Mucosa of descending colon (tissue), 3 donors: ENCODE results near the gene SLC26A1. TPM values are rescaled to one million over a fixed set of nuclear protein-coding genes. Genes with fewer than 3 reads are reported as not detected.

Source experiments
- ATAC-seq: fragments of 200-7000 bp; cut with Tn5 transposase; one replicate; pipeline ENCODE4 v1.9.1; 2020; ENCODE audit warnings: mild to moderate bottlenecking, moderate library complexity
- DNase-seq, 3 donors: peaks; one replicate each; pipeline ENCODE4 v3.0.0-alpha.2; 2020
- H3K36me3 ChIP-seq: fragments of 200-600 bp; one replicate; pipeline ENCODE4 v1.8.0; 2021; ENCODE audit warnings: low read depth, mild to moderate bottlenecking
- H3K4me1 ChIP-seq: fragments of 200-600 bp; one replicate; pipeline ENCODE4 v1.8.0; 2021; ENCODE audit warnings: low read depth, mild to moderate bottlenecking
- H3K4me3 ChIP-seq: fragments of 200-600 bp; one replicate; pipeline ENCODE4 v1.8.0; 2021; ENCODE audit warnings: mild to moderate bottlenecking
- H3K9me3 ChIP-seq: fragments of 200-600 bp; one replicate; pipeline ENCODE4 v1.8.0; 2021; ENCODE audit warnings: mild to moderate bottlenecking
- intact Hi-C, 2 donors: fragments of 100-400 bp; cut with DNase I in 1 of 2; cut with micrococcal nuclease in 1 of 2; formaldehyde crosslinking; loops; one replicate each; pipeline versions ENCODE4 v1.11.0 to v1.11.1; 2022; cut with DNase I, micrococcal nuclease
- total RNA-seq, 3 donors: library from RNA; stranded (reverse); fragmentation: NEBNext Ultra II Directional in 2 of 3; extraction: Animal tissue kit (Norgen Biotek cat#: 25700) in 2 of 3; gene quantifications; one replicate each; pipeline versions ENCODE4 v1.2.1 to v1.2.4, GENCODE V29; 2021 to 2023
- TF ChIP-seq, protein P1 (sequence below): fragments of 200-600 bp; IDR thresholded peaks from one replicate; pipeline ENCODE4 v1.8.0; 2022; ENCODE audit warnings: antibody characterized with exemption, mild to moderate bottlenecking
- donor health status: DM: no; HTN: no; CAD: no; lungs with moderate emphysema.
- donor health status: DM: no; HTN: no; CAD: no.
- donor health status: DM: no; HTN: yes; CAD: no.

SLC26A1 gene
- total RNA-seq, 3 donors from 2014 or later = 0.85 to 2.8 (median 1.9) TPM

GRCh38 chr4:987624-988513 is 5.3 kb downstream of the SLC26A1 start:
- ATAC-seq = peak; percentile 0
- H3K4me1 ChIP-seq = peaks cover 28% of the 10 kb centered on the region
- H3K4me3 ChIP-seq = no peak overlapping the region
- no peaks in the 10 kb centered on the region for H3K9me3 ChIP-seq
- DNase-seq = peak in 1 of 3 donors; percentile 67
- H3K36me3 ChIP-seq = no peaks in the 10 kb centered on the region
- TF ChIP-seq, protein P1, sequence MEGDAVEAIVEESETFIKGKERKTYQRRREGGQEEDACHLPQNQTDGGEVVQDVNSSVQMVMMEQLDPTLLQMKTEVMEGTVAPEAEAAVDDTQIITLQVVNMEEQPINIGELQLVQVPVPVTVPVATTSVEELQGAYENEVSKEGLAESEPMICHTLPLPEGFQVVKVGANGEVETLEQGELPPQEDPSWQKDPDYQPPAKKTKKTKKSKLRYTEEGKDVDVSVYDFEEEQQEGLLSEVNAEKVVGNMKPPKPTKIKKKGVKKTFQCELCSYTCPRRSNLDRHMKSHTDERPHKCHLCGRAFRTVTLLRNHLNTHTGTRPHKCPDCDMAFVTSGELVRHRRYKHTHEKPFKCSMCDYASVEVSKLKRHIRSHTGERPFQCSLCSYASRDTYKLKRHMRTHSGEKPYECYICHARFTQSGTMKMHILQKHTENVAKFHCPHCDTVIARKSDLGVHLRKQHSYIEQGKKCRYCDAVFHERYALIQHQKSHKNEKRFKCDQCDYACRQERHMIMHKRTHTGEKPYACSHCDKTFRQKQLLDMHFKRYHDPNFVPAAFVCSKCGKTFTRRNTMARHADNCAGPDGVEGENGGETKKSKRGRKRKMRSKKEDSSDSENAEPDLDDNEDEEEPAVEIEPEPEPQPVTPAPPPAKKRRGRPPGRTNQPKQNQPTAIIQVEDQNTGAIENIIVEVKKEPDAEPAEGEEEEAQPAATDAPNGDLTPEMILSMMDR = no peak
- intact Hi-C loops = no loop called here

DNA sequence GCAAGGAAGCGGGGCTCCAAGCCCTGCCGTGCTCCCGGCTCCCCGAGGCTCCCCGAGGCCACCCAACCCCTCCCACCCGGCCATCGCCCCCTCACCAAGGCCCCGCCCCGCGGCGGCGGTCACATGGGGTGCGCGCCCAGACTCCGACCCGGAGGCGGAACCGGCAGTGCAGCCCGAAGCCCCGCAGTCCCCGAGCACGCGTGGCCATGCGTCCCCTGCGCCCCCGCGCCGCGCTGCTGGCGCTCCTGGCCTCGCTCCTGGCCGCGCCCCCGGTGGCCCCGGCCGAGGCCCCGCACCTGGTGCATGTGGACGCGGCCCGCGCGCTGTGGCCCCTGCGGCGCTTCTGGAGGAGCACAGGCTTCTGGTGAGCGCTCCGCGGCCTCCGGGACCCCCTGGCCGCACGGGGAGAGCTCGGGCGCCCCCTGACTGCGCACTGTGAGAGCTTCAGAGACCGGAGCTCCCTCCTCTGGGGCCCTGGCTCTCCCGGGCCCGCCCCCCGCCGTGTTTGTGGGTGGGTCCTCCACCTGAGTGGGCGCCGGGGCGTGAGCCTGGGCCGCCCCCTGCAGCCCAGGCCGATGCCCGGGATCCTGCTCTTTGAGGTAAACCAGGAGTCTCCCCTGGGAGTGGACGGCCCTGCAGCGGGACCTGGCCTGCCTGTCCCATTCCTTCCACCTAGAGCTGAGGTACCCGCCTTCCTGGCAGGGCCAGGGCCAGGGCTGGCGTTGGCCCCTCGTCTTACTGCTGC is 6.2 kb downstream of the SLC26A1 start, which contains the start of gene IDUA:
Gene IDUA (plus strand): TSS at position 166 of the 745 bp plus-strand sequence. CDS start 41 bp downstream, at position 207.
- DNase-seq (peak; percentile 89 to 92 (median 91)), ATAC-seq (peak; percentile 85)
- Histone ChIP-seq H3K4me1 (peaks cover 21% of the 10 kb centered on the region), H3K36me3 (no peaks in the 10 kb centered on the region), H3K4me3 (peak within 1 kb of the TSS; percentile 40), H3K9me3 (no peaks in the 10 kb centered on the region)
- TF ChIP-seq, protein P1 = no peak
- intact Hi-C loops = no loop called here

GRCh38 chr4:986428-986878 is 6.8 kb downstream of the SLC26A1 start:
- DNase-seq = no peak
- Histone ChIP-seq H3K4me3 (peak overlapping the region; percentile 40), H3K4me1 (peaks cover 19% of the 10 kb centered on the region), H3K36me3 (no peaks in the 10 kb centered on the region), H3K9me3 (no peaks in the 10 kb centered on the region)
- TF ChIP-seq, protein P1 = no peak
- ATAC-seq = peak; percentile 28
- intact Hi-C loops = no loop called here

GRCh38 chr4:985123-985830 is 7.9 kb downstream of the SLC26A1 start:
- TF ChIP-seq, protein P1 = no peak
- H3K4me1 ChIP-seq = peaks cover 19% of the 10 kb centered on the region
- H3K4me3 ChIP-seq = no peak overlapping the region
- H3K9me3 ChIP-seq = no peaks in the 10 kb centered on the region
- peak; percentile 89 for DNase-seq
- H3K36me3 ChIP-seq = no peaks in the 10 kb centered on the region
- peak; percentile 77 for ATAC-seq
- intact Hi-C loops = no loop called here

GRCh38 chr4:984336-985054 is 8.7 kb downstream of the SLC26A1 start:
- ATAC-seq (no peak), DNase-seq (no peak)
- H3K4me3 ChIP-seq = no peak overlapping the region
- TF ChIP-seq, protein P1 = no peak
- H3K36me3 ChIP-seq = no peaks in the 10 kb centered on the region
- H3K9me3 ChIP-seq = no peaks in the 10 kb centered on the region
- H3K4me1 ChIP-seq = peaks cover 19% of the 10 kb centered on the region
- intact Hi-C loops = no loop called here
